Measurements from ENCODE around the gene ENOX2. TPM values are rescaled to one million over a fixed set of nuclear protein-coding genes. Genes with fewer than 3 reads are reported as not detected.

ENOX2 gene
- total RNA-seq, 1 experiment from 2014 or later = 12.9 TPM

DNA sequence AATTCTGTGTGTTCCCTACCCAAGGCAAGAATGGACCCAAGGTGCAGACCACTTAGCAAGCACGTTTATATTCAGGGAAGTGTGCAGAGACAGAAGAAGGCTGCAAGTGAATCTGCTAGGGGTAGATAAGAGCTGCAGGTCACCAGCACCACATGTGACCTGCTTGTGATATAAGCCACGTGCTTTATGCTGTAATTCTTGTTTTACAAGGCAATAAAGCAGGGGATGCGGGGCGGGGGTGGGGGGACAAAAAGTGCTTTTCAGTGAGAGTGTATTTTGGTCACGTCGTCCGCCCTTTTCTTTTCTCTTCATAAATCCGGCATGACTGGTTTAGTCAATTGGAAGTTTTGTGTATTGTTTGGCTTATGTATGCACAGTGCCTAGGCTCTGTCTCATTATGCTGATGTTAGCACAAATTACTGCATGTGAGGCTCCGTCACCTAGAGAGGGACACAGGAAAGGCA lies 308.5 kb downstream of the ENOX2 start (continued):
- TF ChIP-seq SIN3A (IDR thresholded peaks at IDR 0.05; ENCODE audit: low read depth) = no peak
- TF ChIP-seq ATF3 (IDR thresholded peaks at IDR 0.05) = no peak
- no peak for TF ChIP-seq FOSL1 (IDR thresholded peaks at IDR 0.05; ENCODE audit: low read depth)
- no peak for TF ChIP-seq TCF7L2 (IDR thresholded peaks at IDR 0.05; ENCODE audit: borderline replicate concordance, extremely low read depth, insufficient read depth, insufficient read length)

DNA sequence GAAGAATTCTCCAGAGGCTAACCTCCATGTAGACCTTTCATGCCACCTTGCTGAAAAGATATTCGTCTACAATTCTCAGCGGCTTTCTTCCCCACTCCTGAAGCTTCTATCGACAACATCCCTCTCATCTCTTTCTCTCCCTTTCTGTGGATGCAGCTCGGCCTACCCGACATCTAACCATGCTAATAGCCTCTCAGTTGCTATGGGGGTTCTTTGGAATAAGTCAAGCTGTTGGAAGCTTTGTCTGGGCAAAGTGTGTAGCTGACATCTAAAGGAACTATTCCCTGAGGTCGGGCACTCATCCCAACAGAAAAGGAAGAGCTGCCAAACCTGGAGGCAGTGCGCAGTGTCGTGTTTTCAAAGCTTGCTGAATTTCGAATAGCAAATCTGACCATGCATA lies 309.1 kb downstream of the ENOX2 start:
- Histone ChIP-seq H3K36me3 (ENCODE audit: control insufficient read depth in 1 of 2, insufficient read depth in 2 of 2, low read length in 2 of 2) (no peaks in the 10 kb centered on the region), H3K9ac (ENCODE audit: low read length) (no peak overlapping the region), H2AFZ (ENCODE audit: low read depth, low read length, poor library complexity, severe bottlenecking) (no peak overlapping the region), H3K79me2 (ENCODE audit: insufficient read depth, low read length) (no peaks in the 10 kb centered on the region), H3K4me2 (ENCODE audit: low read length) (no peak overlapping the region), H3K9me3 (ENCODE audit: control insufficient read depth in 1 of 2, insufficient read depth in 1 of 2, low read depth in 1 of 2, low read length in 2 of 2) (no peaks in the 10 kb centered on the region), H3K27ac (ENCODE audit: low read depth, low read length) (no peak overlapping the region), H3K27me3 (ENCODE audit: insufficient read depth, low read length) (no peaks in the 10 kb centered on the region), H3K9me2 (ENCODE audit: insufficient read depth) (no peaks in the 10 kb centered on the region), H3K4me3 (replicated peaks in 1 of 2; ENCODE audit: low read depth in 1 of 2, low read length in 2 of 2) (no peak overlapping the region), H4K20me1 (ENCODE audit: insufficient read depth) (no peaks in the 10 kb centered on the region), H3K4me1 (ENCODE audit: control insufficient read depth in 1 of 2, insufficient read depth in 2 of 2, low read length in 2 of 2) (no peaks in the 10 kb centered on the region)
- no peak for TF ChIP-seq SIN3A (IDR thresholded peaks at IDR 0.05; ENCODE audit: low read depth)
- no peak for TF ChIP-seq CBX3 (IDR thresholded peaks at IDR 0.05; ENCODE audit: low read depth)
- no peak for TF ChIP-seq EZH2 (IDR thresholded peaks at IDR 0.05)
- TF ChIP-seq POLR2AphosphoS5 (IDR thresholded peaks at IDR 0.05; ENCODE audit: low read depth, low read length) = no peak
- TF ChIP-seq POLR2A (IDR thresholded peaks at IDR 0.05; ENCODE audit: borderline replicate concordance, extremely low read depth, insufficient read depth, insufficient read length) = no peak
- TF ChIP-seq REST (IDR thresholded peaks at IDR 0.05; ENCODE audit: low read depth) = no peak
- TF ChIP-seq ZFX (IDR thresholded peaks at IDR 0.05) = no peak
- TF ChIP-seq ZNF274 (IDR thresholded peaks at IDR 0.05; ENCODE audit: low read depth, low read length) = no peak
- TF ChIP-seq ZBTB33 (IDR thresholded peaks at IDR 0.05; ENCODE audit: extremely low read depth, insufficient replicate concordance, low read length) = no peak
- TF ChIP-seq CEBPB (IDR thresholded peaks at IDR 0.05; ENCODE audit: low read depth) = no peak
- TF ChIP-seq, protein P1, sequence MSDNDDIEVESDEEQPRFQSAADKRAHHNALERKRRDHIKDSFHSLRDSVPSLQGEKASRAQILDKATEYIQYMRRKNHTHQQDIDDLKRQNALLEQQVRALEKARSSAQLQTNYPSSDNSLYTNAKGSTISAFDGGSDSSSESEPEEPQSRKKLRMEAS (IDR thresholded peaks at IDR 0.05) = no peak
- BruUV-seq (replicated peaks) = no TSS peak
- RAD21 ChIA-PET (ENCODE audit: low non-redundant PET in 1 of 2, low total read pairs in 2 of 2, uncharacterized antibody in 2 of 2, unreplicated experiment in 2 of 2) = no interaction called here
- intact Hi-C loops (cut with micrococcal nuclease) = no loop called here
- no peak for DNase-seq (ENCODE audit: low read depth, low spot score)
- no peak for ATAC-seq
- POLR2A ChIA-PET = no interaction called here
- CTCF ChIA-PET = no interaction called here

Data from HCT116 (cell line).